ENCODE data around the gene RAD51B.

DNA sequence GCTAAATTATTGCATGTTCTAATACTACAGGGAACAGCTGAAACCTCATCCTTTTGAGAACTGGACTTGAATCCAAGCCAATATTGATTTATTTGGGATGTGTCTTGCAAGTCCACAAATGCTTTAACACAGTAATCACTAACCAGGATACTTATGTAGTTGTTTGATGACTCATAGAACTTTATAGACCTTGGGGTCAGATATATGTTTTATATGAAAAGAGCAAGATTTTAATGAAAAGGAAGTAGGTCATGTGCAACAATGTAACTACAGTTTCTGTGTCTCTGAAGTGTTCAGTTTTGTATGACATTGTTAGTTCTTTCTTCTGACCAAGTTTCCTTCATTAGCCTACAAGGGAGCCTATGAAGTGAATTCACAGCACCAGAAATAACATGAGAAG lies 621.2 kb downstream of the RAD51B start:
- TF ChIP-seq POLR2AphosphoS5 (IDR thresholded peaks at IDR 0.05; ENCODE audit: borderline replicate concordance, low read depth, low read length) (no peak), EZH2 (IDR thresholded peaks at IDR 0.05) (no peak)
